ENCODE results near the gene OSTN. TPM values are rescaled to one million over a fixed set of nuclear protein-coding genes. Genes with fewer than 3 reads are reported as not detected.

The OSTN gene
- 0.13 TPM for polyA plus RNA-seq (2013, experiment 1 of 4)
- 0.36 TPM for polyA plus RNA-seq (2013, experiment 2 of 4)
- 0.21 TPM for polyA plus RNA-seq (2013, experiment 3 of 4)
- 0.12 TPM for polyA plus RNA-seq (2013, experiment 4 of 4)

- H3K27me3 ChIP-seq (ENCODE audit: control insufficient read depth, insufficient read depth, low read length, poor library complexity, severe bottlenecking), result no peaks in the 10 kb centered on the region
- 87 to 94% methylated on average over 2 of the region's 3 CpGs for WGBS, 2 experiments
- H3K36me3 ChIP-seq (ENCODE audit: control insufficient read depth, insufficient read depth, low read length), result no peaks in the 10 kb centered on the region
- H3K4me1 ChIP-seq (ENCODE audit: control insufficient read depth, insufficient read depth, low read length), result no peaks in the 10 kb centered on the region
- H3K27ac ChIP-seq (ENCODE audit: insufficient read depth, low read depth, low read length, poor library complexity, severe bottlenecking), result no peak within 1 kb of the TSS
- no peaks in the 10 kb centered on the region for H3K9me3 ChIP-seq (ENCODE audit: control insufficient read depth, low read length)
- H3K4me3 ChIP-seq (ENCODE audit: insufficient read depth, low read depth, low read length), result no peak within 1 kb of the TSS
Observed at GRCh38 chr3:191198932-191199331, at the start of gene OSTN. OSTN (plus strand) TSS chr3:191199241; CDS start chr3:191212533, 13,292 bp downstream.

- H3K9me3 ChIP-seq (ENCODE audit: control insufficient read depth, low read length), result no peaks in the 10 kb centered on the region
- H3K27ac ChIP-seq (ENCODE audit: insufficient read depth, low read depth, low read length, poor library complexity, severe bottlenecking), result no peak overlapping the region
- no peaks in the 10 kb centered on the region for H3K27me3 ChIP-seq (ENCODE audit: control insufficient read depth, insufficient read depth, low read length, poor library complexity, severe bottlenecking)
- no peaks in the 10 kb centered on the region for H3K36me3 ChIP-seq (ENCODE audit: control insufficient read depth, insufficient read depth, low read length)
- no peaks in the 10 kb centered on the region for H3K4me1 ChIP-seq (ENCODE audit: control insufficient read depth, insufficient read depth, low read length)
- WGBS, 2 experiments, result 100% methylated on average over 1 of the region's 1 CpG
- H3K4me3 ChIP-seq (ENCODE audit: insufficient read depth, low read depth, low read length), result no peak overlapping the region
Observed at GRCh38 chr3:191151653-191152052, 47.4 kb upstream of the OSTN start.

- no peak overlapping the region for H3K27ac ChIP-seq (ENCODE audit: insufficient read depth, low read depth, low read length, poor library complexity, severe bottlenecking)
- no peaks in the 10 kb centered on the region for H3K27me3 ChIP-seq (ENCODE audit: control insufficient read depth, insufficient read depth, low read length, poor library complexity, severe bottlenecking)
- H3K4me1 ChIP-seq (ENCODE audit: control insufficient read depth, insufficient read depth, low read length), result no peaks in the 10 kb centered on the region
- H3K4me3 ChIP-seq (ENCODE audit: insufficient read depth, low read depth, low read length), result no peak overlapping the region
- no peaks in the 10 kb centered on the region for H3K36me3 ChIP-seq (ENCODE audit: control insufficient read depth, insufficient read depth, low read length)
- H3K9me3 ChIP-seq (ENCODE audit: control insufficient read depth, low read length), result no peaks in the 10 kb centered on the region
Observed at GRCh38 chr3:191154827-191155226, 44.2 kb upstream of the OSTN start.

GRCh38 chr3:191158247-191158646, 40.8 kb upstream of the OSTN start:
- WGBS, 2 experiments, result 85% methylated on average over 1 of the region's 1 CpG; no CpG with 5 or more reads in 1 of the 2 experiments
- no peaks in the 10 kb centered on the region for H3K36me3 ChIP-seq (ENCODE audit: control insufficient read depth, insufficient read depth, low read length)
- no peak overlapping the region for H3K4me3 ChIP-seq (ENCODE audit: insufficient read depth, low read depth, low read length)
- H3K4me1 ChIP-seq (ENCODE audit: control insufficient read depth, insufficient read depth, low read length), result no peaks in the 10 kb centered on the region
- H3K9me3 ChIP-seq (ENCODE audit: control insufficient read depth, low read length), result no peaks in the 10 kb centered on the region
- H3K27me3 ChIP-seq (ENCODE audit: control insufficient read depth, insufficient read depth, low read length, poor library complexity, severe bottlenecking), result no peaks in the 10 kb centered on the region
- H3K27ac ChIP-seq (ENCODE audit: insufficient read depth, low read depth, low read length, poor library complexity, severe bottlenecking), result no peak overlapping the region

GRCh38 chr3:191158815-191159214, 40.2 kb upstream of the OSTN start:
- no peaks in the 10 kb centered on the region for H3K27me3 ChIP-seq (ENCODE audit: control insufficient read depth, insufficient read depth, low read length, poor library complexity, severe bottlenecking)
- H3K36me3 ChIP-seq (ENCODE audit: control insufficient read depth, insufficient read depth, low read length), result no peaks in the 10 kb centered on the region
- H3K27ac ChIP-seq (ENCODE audit: insufficient read depth, low read depth, low read length, poor library complexity, severe bottlenecking), result no peak overlapping the region
- no peak overlapping the region for H3K4me3 ChIP-seq (ENCODE audit: insufficient read depth, low read depth, low read length)
- no peaks in the 10 kb centered on the region for H3K4me1 ChIP-seq (ENCODE audit: control insufficient read depth, insufficient read depth, low read length)
- no peaks in the 10 kb centered on the region for H3K9me3 ChIP-seq (ENCODE audit: control insufficient read depth, low read length)
- 90 to 100% methylated on average over 1 of the region's 1 CpG for WGBS, 2 experiments

GRCh38 chr3:191165802-191166201, 33.2 kb upstream of the OSTN start:
- WGBS, 2 experiments, result 83 to 85% methylated on average over 1 of the region's 1 CpG
- Histone ChIP-seq H3K4me3 (ENCODE audit: insufficient read depth, low read depth, low read length) (no peak overlapping the region), H3K36me3 (ENCODE audit: control insufficient read depth, insufficient read depth, low read length) (no peaks in the 10 kb centered on the region), H3K9me3 (ENCODE audit: control insufficient read depth, low read length) (no peaks in the 10 kb centered on the region), H3K27ac (ENCODE audit: insufficient read depth, low read depth, low read length, poor library complexity, severe bottlenecking) (no peak overlapping the region), H3K27me3 (ENCODE audit: control insufficient read depth, insufficient read depth, low read length, poor library complexity, severe bottlenecking) (no peaks in the 10 kb centered on the region), H3K4me1 (ENCODE audit: control insufficient read depth, insufficient read depth, low read length) (no peaks in the 10 kb centered on the region)

- H3K4me1 ChIP-seq (ENCODE audit: control insufficient read depth, insufficient read depth, low read length), result no peaks in the 10 kb centered on the region
- no peak overlapping the region for H3K4me3 ChIP-seq (ENCODE audit: insufficient read depth, low read depth, low read length)
- H3K36me3 ChIP-seq (ENCODE audit: control insufficient read depth, insufficient read depth, low read length), result no peaks in the 10 kb centered on the region
- 93 to 95% methylated on average over 2 of the region's 3 CpGs for WGBS, 2 experiments
- H3K9me3 ChIP-seq (ENCODE audit: control insufficient read depth, low read length), result no peaks in the 10 kb centered on the region
- no peaks in the 10 kb centered on the region for H3K27me3 ChIP-seq (ENCODE audit: control insufficient read depth, insufficient read depth, low read length, poor library complexity, severe bottlenecking)
- no peak overlapping the region for H3K27ac ChIP-seq (ENCODE audit: insufficient read depth, low read depth, low read length, poor library complexity, severe bottlenecking)
Observed at GRCh38 chr3:191166368-191166767, 32.7 kb upstream of the OSTN start.

- Histone ChIP-seq H3K36me3 (ENCODE audit: control insufficient read depth, insufficient read depth, low read length) (no peaks in the 10 kb centered on the region), H3K9me3 (ENCODE audit: control insufficient read depth, low read length) (no peaks in the 10 kb centered on the region), H3K27ac (ENCODE audit: insufficient read depth, low read depth, low read length, poor library complexity, severe bottlenecking) (no peak overlapping the region), H3K4me1 (ENCODE audit: control insufficient read depth, insufficient read depth, low read length) (no peaks in the 10 kb centered on the region), H3K4me3 (ENCODE audit: insufficient read depth, low read depth, low read length) (no peak overlapping the region), H3K27me3 (ENCODE audit: control insufficient read depth, insufficient read depth, low read length, poor library complexity, severe bottlenecking) (no peaks in the 10 kb centered on the region)
Observed at GRCh38 chr3:191169566-191169965, 29.5 kb upstream of the OSTN start.

- Histone ChIP-seq H3K4me1 (ENCODE audit: control insufficient read depth, insufficient read depth, low read length) (no peaks in the 10 kb centered on the region), H3K27ac (ENCODE audit: insufficient read depth, low read depth, low read length, poor library complexity, severe bottlenecking) (no peak overlapping the region), H3K27me3 (ENCODE audit: control insufficient read depth, insufficient read depth, low read length, poor library complexity, severe bottlenecking) (no peaks in the 10 kb centered on the region), H3K36me3 (ENCODE audit: control insufficient read depth, insufficient read depth, low read length) (no peaks in the 10 kb centered on the region), H3K9me3 (ENCODE audit: control insufficient read depth, low read length) (no peaks in the 10 kb centered on the region), H3K4me3 (ENCODE audit: insufficient read depth, low read depth, low read length) (no peak overlapping the region)
- WGBS, 2 experiments, result 93% methylated on average over 2 of the region's 2 CpGs; no CpG with 5 or more reads in 1 of the 2 experiments
Observed at GRCh38 chr3:191170097-191170496, 28.9 kb upstream of the OSTN start.

- H3K4me1 ChIP-seq (ENCODE audit: control insufficient read depth, insufficient read depth, low read length), result no peaks in the 10 kb centered on the region
Observed at GRCh38 chr3:191175102-191175501, 23.9 kb upstream of the OSTN start.

More at GRCh38 chr3:191175102-191175501, 23.9 kb upstream of the OSTN start:
- Histone ChIP-seq H3K36me3 (ENCODE audit: control insufficient read depth, insufficient read depth, low read length) (no peaks in the 10 kb centered on the region), H3K27me3 (ENCODE audit: control insufficient read depth, insufficient read depth, low read length, poor library complexity, severe bottlenecking) (no peaks in the 10 kb centered on the region), H3K4me3 (ENCODE audit: insufficient read depth, low read depth, low read length) (no peak overlapping the region), H3K9me3 (ENCODE audit: control insufficient read depth, low read length) (no peaks in the 10 kb centered on the region), H3K27ac (ENCODE audit: insufficient read depth, low read depth, low read length, poor library complexity, severe bottlenecking) (no peak overlapping the region)
- WGBS, 2 experiments, result 80 to 100% methylated on average over 1 of the region's 3 CpGs

All from ectodermal cell (in vitro differentiated cells).